GM19455 (cell line): ENCODE measurements around the gene ABCD2.
A peak's percentile ranks its signal among the peaks of the same experiment; 100 is the strongest.
"Not testable (repeated sequence)": the region's sequence is repeated elsewhere in the genome, so short reads cannot be mapped to it uniquely, and the experiment has no call there.

Experiments
- ATAC-seq: cut with Tn5 transposase; IDR thresholded peaks from one replicate; pipeline ENCODE4 v1.9.1; 2021; ENCODE audit not compliant: unreplicated experiment

ABCD2 gene

GRCh38 chr12:39613525-39613924 is 6.1 kb downstream of the ABCD2 start:
- no peak for ATAC-seq

GRCh38 chr12:39612250-39612649 is 7.4 kb downstream of the ABCD2 start:
- ATAC-seq: no peak

- ATAC-seq: no peak
Measured at GRCh38 chr12:39611818-39612217, 7.8 kb downstream of the ABCD2 start.

- no peak for ATAC-seq
Measured at GRCh38 chr12:39610436-39611025, 9.1 kb downstream of the ABCD2 start.

GRCh38 chr12:39606712-39607423 is 12.7 kb downstream of the ABCD2 start:
- no peak for ATAC-seq

GRCh38 chr12:39605996-39606395 is 13.6 kb downstream of the ABCD2 start:
- ATAC-seq: no peak

GRCh38 chr12:39605501-39605900 is 14.1 kb downstream of the ABCD2 start:
- no peak for ATAC-seq

GRCh38 chr12:39603065-39603464 is 16.5 kb downstream of the ABCD2 start:
- no peak for ATAC-seq

GRCh38 chr12:39601951-39602350 is 17.7 kb downstream of the ABCD2 start:
- not testable (repeated sequence) for ATAC-seq

- no peak for ATAC-seq
Measured at GRCh38 chr12:39595928-39596327, 23.7 kb downstream of the ABCD2 start.

GRCh38 chr12:39592295-39592694 is 27.3 kb downstream of the ABCD2 start:
- ATAC-seq: no peak

- ATAC-seq: no peak
Measured at GRCh38 chr12:39588348-39588747, 31.3 kb downstream of the ABCD2 start.

- ATAC-seq: peak; percentile 59
Measured at GRCh38 chr12:39587225-39587624, 32.4 kb downstream of the ABCD2 start.

- no peak for ATAC-seq
Measured at GRCh38 chr12:39586816-39587215, 32.8 kb downstream of the ABCD2 start.

- no peak for ATAC-seq
Measured at GRCh38 chr12:39581592-39581991, 38.0 kb downstream of the ABCD2 start.

GRCh38 chr12:39575498-39575875 is 44.1 kb downstream of the ABCD2 start:
- ATAC-seq: no peak

- ATAC-seq: no peak
Measured at GRCh38 chr12:39574785-39575497, 44.7 kb downstream of the ABCD2 start.

GRCh38 chr12:39574378-39574777 is 45.2 kb downstream of the ABCD2 start:
- ATAC-seq: no peak

GRCh38 chr12:39573971-39574370 is 45.6 kb downstream of the ABCD2 start:
- ATAC-seq: no peak

GRCh38 chr12:39572551-39572950 is 47.1 kb downstream of the ABCD2 start:
- no peak for ATAC-seq

GRCh38 chr12:39571351-39571750 is 48.3 kb downstream of the ABCD2 start:
- no peak for ATAC-seq

GRCh38 chr12:39553476-39553875 is 66.1 kb downstream of the ABCD2 start:
- no peak for ATAC-seq
